Small intestine (tissue), 7 donors: ENCODE results near the gene CCDC83. TPM values are rescaled to one million over a fixed set of nuclear protein-coding genes. Genes with fewer than 3 reads are reported as not detected.

Experiments used
- DNase-seq, 2 donors: peaks; one replicate each; pipeline versions ENCODE4 v3.0.0 to v3.0.0-alpha.2; 2013
- FAIRE-seq: peaks from 2 replicates; lab custom pipeline; 2012; peaks lifted over from hg19 to GRCh38; lab: Jason Lieb, UNC
- H3K27ac ChIP-seq, 3 donors: one replicate each; pipeline ENCODE4 v1.5.1; 2013; ENCODE audit warnings: low read length in 2 of 3, mild to moderate bottlenecking in 2 of 3, control low read depth in 1 of 3, inconsistent platforms in 1 of 3, low read depth in 1 of 3, moderate library complexity in 1 of 3
- H3K27me3 ChIP-seq, 3 donors: one replicate each; pipeline ENCODE4 v1.6.1; 2013; ENCODE audit warnings: low read length in 3 of 3, inconsistent platforms in 1 of 3; ENCODE audit not compliant: control insufficient read depth in 3 of 3, insufficient read depth in 3 of 3
- H3K36me3 ChIP-seq, 3 donors: one replicate each; pipeline ENCODE4 v1.6.1; 2013; ENCODE audit warnings: low read length in 3 of 3, inconsistent platforms in 1 of 3, low read depth in 1 of 3, mild to moderate bottlenecking in 1 of 3, moderate library complexity in 1 of 3; ENCODE audit not compliant: control insufficient read depth in 3 of 3, insufficient read depth in 2 of 3
- H3K4me1 ChIP-seq, 3 donors: one replicate each; pipeline ENCODE4 v1.6.1; 2013; ENCODE audit warnings: low read length in 2 of 3, inconsistent platforms in 1 of 3, low read depth in 1 of 3, mild to moderate bottlenecking in 1 of 3, moderate library complexity in 1 of 3; ENCODE audit not compliant: control insufficient read depth in 3 of 3, insufficient read depth in 2 of 3
- H3K4me3 ChIP-seq, 3 donors: one replicate each; pipeline ENCODE4 v1.5.1; 2013; ENCODE audit warnings: low read length in 3 of 3, control low read depth in 1 of 3, inconsistent platforms in 1 of 3, low read depth in 1 of 3, mild to moderate bottlenecking in 1 of 3, moderate library complexity in 1 of 3
- H3K9me3 ChIP-seq, 2 donors: one replicate each; pipeline ENCODE4 v1.6.1; 2013; ENCODE audit warnings: low read depth in 1 of 2, low read length in 1 of 2; ENCODE audit not compliant: control insufficient read depth in 2 of 2, insufficient read depth in 1 of 2
- WGBS, 3 donors: extraction: QIAGEN DNeasy Blood & Tissue Kit; methylation state at CpG; one replicate each; pipeline ENCODE4 v1.1.7; 2013; 5-methylcytosine and 5-hydroxymethylcytosine counted together
- polyA plus RNA-seq, 4 donors: library from polyadenylated mRNA; stranded (reverse) in 3 of 4; unstranded in 1 of 4; fragments of 200-250 nt in 3 of 4; fragments of 120-200 nt in 1 of 4; gene quantifications; one replicate each; pipeline versions ENCODE4 v1.2.1 to v1.2.3, GENCODE V29; 2013
- donor health status: healthy with polysubstance abuse.
- donor health status: control.
- donor health status: control.
- donor health status: Bipolar disorder and iron deficiency.
- donor health status: healthy.

The CCDC83 gene
- polyA plus RNA-seq, 4 donors: 0.10 TPM; not detected in 3

GRCh38 chr11:85945788-85946187 lies 90.6 kb downstream of the CCDC83 start:
- no peak for FAIRE-seq
- no peak for DNase-seq
- no peaks in the 10 kb centered on the region for H3K36me3 ChIP-seq
- H3K27me3 ChIP-seq: no peaks in the 10 kb centered on the region
- H3K27ac ChIP-seq: no peak overlapping the region
- H3K4me1 ChIP-seq: no peaks in the 10 kb centered on the region
- peaks cover 0 to 11% of the 10 kb centered on the region in 2 donors for H3K9me3 ChIP-seq
- no peak overlapping the region for H3K4me3 ChIP-seq

- no peaks in the 10 kb centered on the region for H3K4me1 ChIP-seq
- no peaks in the 10 kb centered on the region for H3K27me3 ChIP-seq
- H3K36me3 ChIP-seq: no peaks in the 10 kb centered on the region
- no peak overlapping the region for H3K4me3 ChIP-seq
- FAIRE-seq (no peak), DNase-seq (no peak)
- peaks cover 0 to 11% of the 10 kb centered on the region in 2 donors for H3K9me3 ChIP-seq
- no peak overlapping the region for H3K27ac ChIP-seq
Measured at GRCh38 chr11:85946221-85946620, 91.0 kb downstream of the CCDC83 start.

GRCh38 chr11:85947431-85948272 lies 92.5 kb downstream of the CCDC83 start:
- peak overlapping the region in 1 of 3 donors; percentile 43 for H3K27ac ChIP-seq
- H3K4me1 ChIP-seq: no peaks in the 10 kb centered on the region
- no peaks in the 10 kb centered on the region for H3K36me3 ChIP-seq
- no peak for FAIRE-seq
- H3K4me3 ChIP-seq: no peak overlapping the region
- DNase-seq: peak in 1 of 2 donors; percentile 13
- H3K27me3 ChIP-seq: no peaks in the 10 kb centered on the region
- WGBS, 3 donors: 24 to 54% (median 30%) methylated on average over 5 of the region's 5 CpGs
- H3K9me3 ChIP-seq: peaks cover 0 to 14% of the 10 kb centered on the region in 2 donors

- WGBS, 3 donors: 75 to 88% (median 79%) methylated on average over 2 of the region's 2 CpGs
- H3K9me3 ChIP-seq: peaks cover 0 to 14% of the 10 kb centered on the region in 2 donors
- FAIRE-seq: no peak
Measured at GRCh38 chr11:85948884-85949283, 93.7 kb downstream of the CCDC83 start.

GRCh38 chr11:85949798-85950197 lies 94.6 kb downstream of the CCDC83 start:
- Histone ChIP-seq H3K4me1 (no peaks in the 10 kb centered on the region), H3K27me3 (no peaks in the 10 kb centered on the region), H3K4me3 (no peak overlapping the region), H3K36me3 (peaks cover 0 to 8% (median 3%) of the 10 kb centered on the region in 3 donors), H3K27ac (no peak overlapping the region), H3K9me3 (peaks cover 0 to 10% of the 10 kb centered on the region in 2 donors)
- no peak for FAIRE-seq
- DNase-seq: no peak
- WGBS, 3 donors: 52 to 84% (median 62%) methylated on average over 1 of the region's 1 CpG

More at GRCh38 chr11:85948884-85949283, 93.7 kb downstream of the CCDC83 start:
- H3K36me3 ChIP-seq: peaks cover 0 to 3% (median 0%) of the 10 kb centered on the region in 3 donors
- no peaks in the 10 kb centered on the region for H3K27me3 ChIP-seq
- H3K4me1 ChIP-seq: no peaks in the 10 kb centered on the region
- no peak overlapping the region for H3K4me3 ChIP-seq
- H3K27ac ChIP-seq: no peak overlapping the region
- no peak for DNase-seq

GRCh38 chr11:85950317-85951048 lies 95.3 kb downstream of the CCDC83 start:
- no peak for DNase-seq
- H3K4me1 ChIP-seq: peaks cover 0 to under 1% (median 0%) of the 10 kb centered on the region in 3 donors
- no peak for FAIRE-seq
- WGBS, 3 donors: 94 to 98% (median 97%) methylated on average over 8 of the region's 8 CpGs
- no peaks in the 10 kb centered on the region for H3K27me3 ChIP-seq
- no peak overlapping the region for H3K27ac ChIP-seq
- H3K36me3 ChIP-seq: peaks cover 2 to 11% (median 4%) of the 10 kb centered on the region in 3 donors
- no peak overlapping the region for H3K4me3 ChIP-seq
- H3K9me3 ChIP-seq: peaks cover 0 to 3% of the 10 kb centered on the region in 2 donors

- FAIRE-seq: no peak
- WGBS, 3 donors: 94 to 96% (median 94%) methylated on average over 4 of the region's 4 CpGs
- peaks cover 0 to 3% (median 0%) of the 10 kb centered on the region in 3 donors for H3K4me1 ChIP-seq
- H3K36me3 ChIP-seq: peaks cover 4 to 11% (median 7%) of the 10 kb centered on the region in 3 donors
- no peak for DNase-seq
- H3K27me3 ChIP-seq: no peaks in the 10 kb centered on the region
- no peak overlapping the region for H3K27ac ChIP-seq
- peaks cover 0 to 3% of the 10 kb centered on the region in 2 donors for H3K9me3 ChIP-seq
- no peak overlapping the region for H3K4me3 ChIP-seq
Measured at GRCh38 chr11:85951049-85951405, 95.8 kb downstream of the CCDC83 start.

GRCh38 chr11:85951428-85952107 lies 96.4 kb downstream of the CCDC83 start:
- WGBS, 3 donors: 89 to 97% (median 90%) methylated on average over 3 of the region's 3 CpGs
- DNase-seq (no peak), FAIRE-seq (no peak)
- peaks cover 0 to 3% (median 0%) of the 10 kb centered on the region in 3 donors for H3K4me1 ChIP-seq
- H3K4me3 ChIP-seq: no peak overlapping the region
- peaks cover 0 to 3% of the 10 kb centered on the region in 2 donors for H3K9me3 ChIP-seq
- H3K36me3 ChIP-seq: peaks cover 4 to 13% (median 11%) of the 10 kb centered on the region in 3 donors
- no peaks in the 10 kb centered on the region for H3K27me3 ChIP-seq
- no peak overlapping the region for H3K27ac ChIP-seq
